GM21825 (cell line): ENCODE data around the gene ZNF462.
"Not testable (repeated sequence)": the region's sequence is repeated elsewhere in the genome, so short reads cannot be mapped to it uniquely, and the experiment has no call there.

Experiments used
- ATAC-seq: cut with Tn5 transposase; IDR thresholded peaks from one replicate; pipeline ENCODE4 v1.9.1; 2021; ENCODE audit warnings: mild to moderate bottlenecking, moderate library complexity; ENCODE audit not compliant: unreplicated experiment

The ZNF462 gene

GRCh38 chr9:106885451-106885850, 22.5 kb downstream of the ZNF462 start:
- no peak for ATAC-seq

DNA sequence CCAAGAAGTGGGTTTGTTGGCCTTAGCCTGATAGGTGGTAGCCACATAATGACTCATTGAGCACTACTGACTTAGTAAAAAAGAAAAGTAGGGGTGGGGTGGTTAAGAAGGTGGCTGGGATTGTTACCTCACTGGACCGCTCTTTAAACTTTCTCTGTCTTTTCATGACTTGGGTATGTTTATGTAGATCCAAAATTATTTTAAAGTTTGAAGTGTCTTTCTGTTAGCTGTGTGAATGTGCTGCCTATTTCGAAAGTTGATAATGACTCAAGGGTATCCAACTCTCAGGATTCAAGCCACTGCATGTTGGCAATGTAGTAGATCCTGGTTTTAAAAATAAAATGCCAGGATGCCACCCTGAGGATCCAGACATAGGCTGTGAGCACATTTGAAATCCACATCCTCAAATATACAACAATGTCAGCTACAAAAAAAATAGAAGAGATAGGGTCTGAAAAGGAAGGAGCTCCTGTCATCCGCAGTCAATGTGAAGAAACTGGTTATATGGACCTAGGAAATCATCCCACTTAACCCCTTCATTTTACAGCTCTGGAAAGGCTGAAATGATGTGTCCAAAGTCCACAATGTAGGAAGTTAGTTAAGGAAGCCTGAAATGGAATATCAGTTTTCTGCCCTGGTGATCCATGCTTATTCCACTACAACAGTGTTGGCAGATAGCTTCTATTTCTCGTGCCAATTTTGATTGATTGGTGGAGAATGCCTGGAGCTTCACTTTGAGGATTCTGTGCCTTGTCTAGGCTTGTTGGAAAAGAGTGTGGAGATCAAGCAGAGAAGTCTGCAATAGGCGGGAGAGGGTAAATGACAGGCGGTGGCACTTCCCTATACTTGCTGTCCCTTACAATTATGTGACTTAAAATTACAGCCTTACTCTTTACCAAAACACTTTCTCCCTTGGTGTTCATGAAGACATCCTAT, 23.4 kb downstream of the ZNF462 start:
- no peak for ATAC-seq

DNA sequence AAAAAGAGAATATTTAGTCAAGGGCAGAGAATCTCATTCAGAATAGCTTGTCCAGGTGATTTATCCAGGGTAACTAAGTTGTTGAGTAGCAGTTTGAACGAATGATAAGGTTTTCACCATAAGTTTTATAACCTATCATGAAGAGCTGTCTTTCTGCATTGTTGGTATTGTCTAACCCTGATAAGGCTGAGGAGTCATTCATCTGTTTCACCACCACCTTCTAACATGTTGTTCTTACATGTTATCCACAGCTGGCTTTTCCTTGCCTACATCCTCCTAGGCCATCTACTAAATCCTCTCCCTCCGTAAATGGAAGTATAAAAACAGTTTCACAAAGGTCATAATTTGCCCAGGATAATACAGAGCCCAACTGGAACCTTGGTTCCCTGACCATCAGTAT, 24.1 kb downstream of the ZNF462 start:
- no peak for ATAC-seq

DNA sequence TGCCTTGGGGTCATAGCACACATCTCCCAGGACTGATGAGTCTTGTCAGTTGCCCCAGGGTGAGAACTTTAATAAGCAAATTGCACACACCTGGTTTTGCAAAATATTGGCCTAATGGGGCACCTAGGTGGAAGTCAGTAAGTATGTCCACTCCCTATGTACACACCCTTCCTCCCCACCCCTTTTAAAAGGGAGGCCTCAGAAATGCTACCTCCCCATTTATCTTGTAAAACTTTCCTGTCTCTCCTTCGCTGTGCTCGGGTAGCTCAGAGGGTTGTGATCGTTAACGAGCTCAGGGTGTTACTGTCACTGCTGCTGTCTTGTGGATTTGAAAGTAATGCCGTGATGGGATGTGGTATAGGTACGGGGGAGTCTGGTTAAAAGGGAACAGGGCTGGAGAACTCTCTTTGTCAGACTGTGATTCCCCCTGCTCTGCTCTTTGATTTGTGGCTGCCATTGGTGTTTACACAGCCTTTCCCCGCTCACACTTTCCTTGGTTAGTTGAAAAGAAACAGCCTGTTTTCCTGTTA, 26.2 kb downstream of the ZNF462 start:
- ATAC-seq = no peak

GRCh38 chr9:106890608-106891007, 27.6 kb downstream of the ZNF462 start:
- no peak for ATAC-seq

DNA sequence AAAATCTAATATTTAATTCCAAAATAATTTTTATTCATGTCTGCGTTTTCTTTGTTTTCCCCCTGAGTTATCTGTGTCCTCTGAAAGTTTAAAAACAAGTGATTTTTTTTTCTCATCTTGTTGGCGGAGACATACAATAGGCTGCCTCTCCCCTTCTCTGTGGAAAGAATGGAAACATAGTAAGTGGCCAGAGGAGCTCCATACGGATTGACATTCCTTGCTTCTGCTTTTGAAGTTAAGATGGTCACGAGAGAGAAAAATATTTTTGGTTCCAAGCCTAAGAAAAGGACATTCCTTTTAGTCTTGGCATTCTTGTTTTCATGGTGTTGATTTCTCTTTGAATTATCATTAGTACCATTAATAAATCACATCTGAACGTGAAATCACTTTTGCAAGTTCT, 28.3 kb downstream of the ZNF462 start:
- no peak for ATAC-seq

- no peak for ATAC-seq
Measured at GRCh38 chr9:106892632-106893031, 29.7 kb downstream of the ZNF462 start.

GRCh38 chr9:106893088-106893487, 30.1 kb downstream of the ZNF462 start:
- no peak for ATAC-seq

- ATAC-seq = no peak
Measured at GRCh38 chr9:106896695-106897094, 33.7 kb downstream of the ZNF462 start.

- ATAC-seq = no peak
Measured at GRCh38 chr9:106897236-106897635, 34.3 kb downstream of the ZNF462 start.

- no peak for ATAC-seq
Measured at GRCh38 chr9:106897751-106898150, 34.8 kb downstream of the ZNF462 start.

GRCh38 chr9:106900523-106900922, 37.6 kb downstream of the ZNF462 start:
- not testable (repeated sequence) for ATAC-seq

- no peak for ATAC-seq
Measured at GRCh38 chr9:106906129-106906528, 43.2 kb downstream of the ZNF462 start.

DNA sequence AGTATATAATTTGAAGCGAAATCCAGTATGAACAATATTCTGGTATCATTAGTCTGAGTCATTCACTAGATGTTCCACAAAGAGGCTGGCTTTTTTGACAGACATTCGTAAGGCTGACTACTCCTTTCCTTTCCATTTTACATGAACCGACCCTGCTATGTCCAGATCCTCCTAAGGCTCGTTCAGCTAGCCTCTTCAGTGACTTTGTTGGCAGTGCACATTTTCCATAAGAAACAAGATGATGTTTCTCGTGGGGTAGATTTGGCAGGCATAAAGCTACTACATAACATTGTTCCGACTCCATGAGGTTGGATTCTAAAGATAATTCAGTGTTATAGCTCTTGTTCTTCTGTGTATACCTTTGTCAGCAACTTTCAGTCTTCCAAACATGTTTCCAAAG, 49.0 kb downstream of the ZNF462 start:
- no peak for ATAC-seq

DNA sequence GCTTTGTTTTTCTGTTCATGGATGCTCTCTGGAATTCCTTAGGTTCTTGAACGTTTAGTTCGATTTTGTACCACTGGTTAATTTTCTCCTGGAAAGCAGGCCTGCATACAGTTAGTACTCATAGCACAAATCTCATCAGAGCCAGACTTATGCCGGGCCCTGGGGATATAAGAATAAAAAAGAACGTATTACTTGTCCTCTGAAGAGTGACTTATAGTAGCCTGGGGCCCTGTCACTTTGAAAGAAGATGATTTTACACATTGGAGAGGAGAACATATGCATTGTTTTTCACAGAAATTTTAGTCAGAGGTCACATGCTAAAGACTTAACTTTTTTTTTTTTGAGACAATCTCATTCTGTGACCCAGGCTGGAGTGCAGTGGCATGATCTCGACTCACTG, 50.3 kb downstream of the ZNF462 start:
- no peak for ATAC-seq

DNA sequence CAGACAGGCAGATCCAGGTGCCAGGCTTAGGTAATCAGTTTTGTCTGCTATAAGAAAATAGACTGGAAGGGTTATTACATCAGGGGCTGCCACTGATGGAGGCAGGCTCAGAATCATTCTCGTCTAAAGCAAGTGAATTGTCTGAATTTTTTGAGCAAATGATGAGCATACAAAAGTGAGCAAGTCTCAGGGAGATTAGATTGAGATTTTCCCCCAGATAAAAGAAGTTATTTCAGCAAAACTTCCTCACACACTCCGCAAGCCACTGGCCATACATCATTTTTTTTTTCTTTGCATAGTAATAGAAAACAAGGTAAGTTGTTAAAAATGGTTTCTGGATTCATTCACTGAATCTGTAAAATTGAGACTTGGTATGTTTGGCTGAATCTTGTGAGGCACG, 52.9 kb downstream of the ZNF462 start:
- ATAC-seq = no peak

DNA sequence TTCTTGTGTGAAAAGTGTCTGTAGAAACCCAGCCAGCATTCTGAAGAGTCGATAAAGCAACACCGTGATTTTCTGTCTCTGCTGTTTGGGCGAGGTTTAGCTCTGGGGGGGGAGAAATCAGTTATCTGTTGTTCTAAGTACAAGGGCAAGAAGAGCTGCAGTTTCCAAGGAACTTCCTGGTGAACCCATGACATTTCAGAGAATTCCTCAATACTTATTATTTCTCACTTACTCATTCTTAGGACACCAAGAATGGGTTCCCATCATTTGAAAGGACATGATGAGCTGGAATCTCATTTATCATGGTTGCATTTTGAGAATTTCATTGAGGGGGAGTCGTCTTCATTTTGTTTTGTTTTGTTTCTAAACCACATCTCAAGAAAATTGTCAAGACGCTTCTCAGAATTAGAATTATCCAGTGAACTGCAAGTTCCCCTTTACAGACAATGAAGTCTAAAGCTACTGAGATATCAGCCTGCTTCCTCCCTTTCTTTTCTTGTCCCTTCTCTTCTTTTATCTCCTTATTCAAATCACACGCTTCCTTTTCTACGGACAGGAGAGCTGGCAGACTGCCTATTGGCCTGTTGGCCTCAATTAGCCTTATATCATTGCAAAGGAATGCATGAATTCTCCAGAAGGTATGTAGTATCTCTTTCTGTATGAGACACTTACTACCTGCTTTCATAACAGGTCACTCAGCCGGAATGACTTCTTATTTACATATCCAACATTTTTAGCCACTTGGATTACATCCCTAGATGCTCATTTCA, 53.7 kb downstream of the ZNF462 start:
- no peak for ATAC-seq

DNA sequence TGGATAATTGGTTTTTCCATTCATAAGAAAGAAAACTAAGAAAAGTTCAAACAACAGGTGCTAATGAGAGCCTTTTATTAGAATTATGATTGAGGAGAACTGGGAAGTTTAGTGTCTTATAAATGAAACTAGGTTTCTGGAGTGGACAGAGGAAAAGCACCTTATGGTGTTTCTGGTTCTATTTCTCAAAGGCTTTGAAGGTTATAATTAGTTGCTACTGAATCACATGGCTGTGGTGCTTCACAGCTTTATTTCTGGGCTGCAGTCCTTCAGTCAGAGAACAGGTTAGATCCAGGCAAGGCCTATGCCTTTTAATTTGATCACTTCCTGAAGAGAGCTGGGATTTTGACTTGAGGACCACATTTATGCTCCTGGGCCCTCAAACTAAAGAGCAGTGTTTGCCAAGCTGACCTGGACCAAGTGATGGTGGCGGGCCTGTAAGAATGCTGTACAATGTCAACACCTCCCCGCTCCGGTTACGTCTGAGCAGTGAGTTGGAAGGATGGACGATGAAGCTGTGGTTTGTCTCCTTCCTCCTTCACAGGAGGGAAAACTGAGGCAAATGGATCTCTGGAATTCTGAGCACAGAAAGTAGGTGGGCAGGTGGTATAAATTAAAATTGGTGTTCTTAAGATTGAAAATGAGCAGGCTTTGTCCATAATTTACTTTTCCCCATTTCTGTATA, 56.0 kb downstream of the ZNF462 start:
- no peak for ATAC-seq

- ATAC-seq = no peak
Measured at GRCh38 chr9:106920091-106920490, 57.1 kb downstream of the ZNF462 start.

DNA sequence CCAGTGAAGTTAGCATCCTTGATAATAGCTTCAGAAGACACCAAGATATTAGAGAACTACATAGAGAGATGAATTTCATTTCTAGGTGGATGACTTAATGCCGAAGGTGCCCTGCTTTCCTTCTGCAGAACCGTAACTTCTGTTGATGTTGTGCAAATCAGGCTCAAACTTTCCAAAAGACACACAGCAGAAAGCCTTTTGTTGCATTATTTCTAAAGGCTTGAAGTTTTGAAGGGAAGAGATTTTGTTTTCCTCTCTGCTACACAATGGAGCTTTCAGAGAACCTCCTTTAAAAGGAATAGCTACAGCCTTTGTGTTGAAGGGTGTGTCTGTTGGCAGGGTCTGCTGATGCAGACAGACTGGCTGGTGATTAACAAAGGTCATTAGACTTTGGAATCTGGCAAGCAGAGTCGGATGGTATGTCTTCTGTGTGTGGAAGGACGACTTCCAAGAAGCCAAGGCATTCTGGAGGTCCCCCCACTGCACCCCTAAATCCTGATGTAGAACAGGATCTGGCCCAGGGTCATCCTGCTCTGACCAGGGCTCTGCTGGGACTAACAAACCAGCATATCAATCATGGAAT, 57.8 kb downstream of the ZNF462 start:
- no peak for ATAC-seq
